H9 (cell line): ENCODE data around the gene NFE2L3. TPM values are rescaled to one million over a fixed set of nuclear protein-coding genes. Genes with fewer than 3 reads are reported as not detected.

Source experiments
- DNase-seq: peaks from one replicate; pipeline ENCODE4 v3.0.0-alpha.2; 2017
- H2AFZ ChIP-seq: one replicate; pipeline ENCODE4 v1.6.1; 2013; ENCODE audit warnings: mild to moderate bottlenecking, low read length, control low read depth, moderate library complexity
- H2AK5ac ChIP-seq: 2 replicates; pipeline ENCODE4 v1.6.1; 2013; ENCODE audit warnings: low read length, control low read depth, mixed read lengths; ENCODE audit not compliant: insufficient read length
- H2BK120ac ChIP-seq: one replicate; pipeline ENCODE4 v1.6.1; 2013; ENCODE audit warnings: low read depth, mild to moderate bottlenecking, low read length, control low read depth, inconsistent platforms; ENCODE audit not compliant: poor library complexity, severe bottlenecking
- H2BK12ac ChIP-seq: 2 replicates; pipeline ENCODE4 v1.6.1; 2013; ENCODE audit warnings: low read length, control low read depth, mixed read lengths, low read depth; ENCODE audit not compliant: insufficient read length
- H2BK15ac ChIP-seq: 2 replicates; pipeline ENCODE4 v1.6.1; 2013; ENCODE audit warnings: low read depth, low read length, control low read depth
- H2BK20ac ChIP-seq: one replicate; pipeline ENCODE4 v1.6.1; 2013; ENCODE audit warnings: low read depth, mild to moderate bottlenecking, low read length, control low read depth, inconsistent platforms; ENCODE audit not compliant: poor library complexity, severe bottlenecking
- H2BK5ac ChIP-seq: 2 replicates; pipeline ENCODE4 v1.6.1; 2013; ENCODE audit warnings: low read length, control low read depth, mixed read lengths; ENCODE audit not compliant: insufficient read length
- H3K14ac ChIP-seq: 2 replicates; pipeline ENCODE4 v1.6.1; 2013; ENCODE audit warnings: low read length, control low read depth; ENCODE audit not compliant: insufficient read depth
- H3K18ac ChIP-seq: 2 replicates; pipeline ENCODE4 v1.6.1; 2013; ENCODE audit warnings: low read depth, mild to moderate bottlenecking, mixed read lengths, low read length, control low read depth; ENCODE audit not compliant: insufficient read length
- H3K23ac ChIP-seq: 2 replicates; pipeline ENCODE4 v1.6.1; 2013; ENCODE audit warnings: low read length, control low read depth, mixed read lengths, low read depth; ENCODE audit not compliant: insufficient read length
- H3K23me2 ChIP-seq: 2 replicates; pipeline ENCODE4 v1.6.1; 2013; ENCODE audit warnings: low read depth, mild to moderate bottlenecking, mixed read lengths, low read length, control low read depth; ENCODE audit not compliant: insufficient read length, poor library complexity, severe bottlenecking
- H3K27ac ChIP-seq: 2 replicates; pipeline ENCODE4 v1.5.1; 2013; ENCODE audit warnings: low read length, control low read depth, mixed read lengths, low read depth; ENCODE audit not compliant: insufficient read length
- H3K27me3 ChIP-seq: 2 replicates; pipeline ENCODE4 v1.6.1; 2013; ENCODE audit warnings: low read length, control low read depth, inconsistent platforms; ENCODE audit not compliant: insufficient read depth
- H3K4ac ChIP-seq: 2 replicates; pipeline ENCODE4 v1.6.1; 2013; ENCODE audit warnings: low read depth, mild to moderate bottlenecking, control low read depth, inconsistent platforms, low read length, moderate library complexity
- H3K4me1 ChIP-seq: 2 replicates; pipeline ENCODE4 v1.6.1; 2013; ENCODE audit warnings: low read length, control low read depth, inconsistent platforms; ENCODE audit not compliant: insufficient read depth
- H3K4me2 ChIP-seq: 2 replicates; pipeline ENCODE4 v1.6.1; 2013; ENCODE audit warnings: low read length, control low read depth, mixed read lengths; ENCODE audit not compliant: insufficient read length, insufficient read depth
- H3K56ac ChIP-seq: 2 replicates; pipeline ENCODE4 v1.6.1; 2013; ENCODE audit warnings: low read depth, mild to moderate bottlenecking, mixed read lengths, low read length, control low read depth; ENCODE audit not compliant: insufficient read length
- H3K79me1 ChIP-seq: 2 replicates; pipeline ENCODE4 v1.6.1; 2013; ENCODE audit warnings: low read depth, mild to moderate bottlenecking, moderate library complexity, low read length, control low read depth, inconsistent platforms; ENCODE audit not compliant: insufficient read depth, poor library complexity, severe bottlenecking
- H3K79me2 ChIP-seq: 2 replicates; pipeline ENCODE4 v1.6.1; 2013; ENCODE audit warnings: low read length, control low read depth, inconsistent platforms; ENCODE audit not compliant: insufficient read depth
- H3K9ac ChIP-seq: 2 replicates; pipeline ENCODE4 v1.6.1; 2013; ENCODE audit warnings: low read length, control low read depth, mixed read lengths; ENCODE audit not compliant: insufficient read length; ENCODE audit errors: extremely low read depth
- H3K9me3 ChIP-seq: one replicate; pipeline ENCODE4 v1.6.1; 2013; ENCODE audit warnings: low read depth, low read length, inconsistent platforms; ENCODE audit not compliant: control insufficient read depth
- H3T11ph ChIP-seq: one replicate; pipeline ENCODE4 v1.6.1; 2013; ENCODE audit warnings: mild to moderate bottlenecking, low read length, control low read depth, inconsistent platforms
- H4K20me1 ChIP-seq: one replicate; pipeline ENCODE4 v1.6.1; 2013; ENCODE audit not compliant: control insufficient read depth, insufficient read length, insufficient read depth
- H4K5ac ChIP-seq: 2 replicates; pipeline ENCODE4 v1.6.1; 2013; ENCODE audit warnings: low read depth, mild to moderate bottlenecking, mixed read lengths, low read length, control low read depth; ENCODE audit not compliant: insufficient read length
- H4K8ac ChIP-seq: replicated peaks from 2 replicates; pipeline ENCODE4 v1.6.1; 2013; ENCODE audit warnings: low read length, control low read depth, mixed read lengths, low read depth; ENCODE audit not compliant: insufficient read length
- H4K91ac ChIP-seq: 2 replicates; pipeline ENCODE4 v1.6.1; 2013; ENCODE audit warnings: low read depth, mild to moderate bottlenecking, moderate library complexity, mixed read lengths, low read length, control low read depth; ENCODE audit not compliant: insufficient read length
- H3K27ac Mint-ChIP-seq, 3 experiments: 2 replicates in 2 of 3; 3 replicates in 1 of 3; pipeline ENCODE4 v1.8.0; 2020 to 2021; ENCODE audit warnings: mixed read lengths in 3 of 3, mild to moderate bottlenecking in 1 of 3, moderate library complexity in 1 of 3
- H3K27me3 Mint-ChIP-seq: 2 replicates; pipeline ENCODE4 v1.8.0; 2021; ENCODE audit warnings: low read depth, mild to moderate bottlenecking, moderate library complexity, mixed read lengths
- H3K36me3 Mint-ChIP-seq, 3 experiments: 2 replicates in 2 of 3; 3 replicates in 1 of 3; pipeline ENCODE4 v1.8.0; 2020 to 2021; ENCODE audit warnings: low read depth in 3 of 3, mixed read lengths in 3 of 3; ENCODE audit not compliant: insufficient read depth in 1 of 3
- H3K4me1 Mint-ChIP-seq, 2 experiments: 2 replicates each; pipeline ENCODE4 v1.8.0; 2020; ENCODE audit warnings: mixed read lengths in 2 of 2
- H3K4me3 Mint-ChIP-seq, 2 experiments: 2 replicates in 1 of 2; 3 replicates in 1 of 2; pipeline ENCODE4 v1.8.0; 2020 to 2021; ENCODE audit warnings: mild to moderate bottlenecking in 2 of 2, mixed read lengths in 2 of 2, moderate library complexity in 1 of 2
- H3K9me3 Mint-ChIP-seq, 2 experiments: 2 replicates in 1 of 2; 3 replicates in 1 of 2; pipeline ENCODE4 v1.8.0; 2020; ENCODE audit warnings: mild to moderate bottlenecking in 2 of 2, mixed read lengths in 2 of 2, moderate library complexity in 1 of 2
- WGBS: extraction: QIAGEN DNeasy Blood & Tissue Kit; methylation state at CpG from one replicate; pipeline ENCODE4 v1.1.7; 2013; ENCODE audit warnings: missing lambda C conversion rate, low lambda C conversion rate, mixed read lengths; ENCODE audit not compliant: insufficient read length; ENCODE audit errors: extremely low coverage; 5-methylcytosine and 5-hydroxymethylcytosine counted together
- total RNA-seq: library from RNA; stranded (reverse); gene quantifications from 2 replicates; pipeline ENCODE4 v1.2.1, GENCODE V29; 2021
- TF ChIP-seq, protein P1 (sequence below): fragments of 200-600 bp; sonication (generic); conservative IDR thresholded peaks from 3 replicates; pipeline ENCODE4 v1.8.0; 2021; ENCODE audit warnings: antibody characterized with exemption, mild to moderate bottlenecking

NFE2L3 gene
- total RNA-seq, 1 experiment from 2014 or later = 46.9 TPM

DNA sequence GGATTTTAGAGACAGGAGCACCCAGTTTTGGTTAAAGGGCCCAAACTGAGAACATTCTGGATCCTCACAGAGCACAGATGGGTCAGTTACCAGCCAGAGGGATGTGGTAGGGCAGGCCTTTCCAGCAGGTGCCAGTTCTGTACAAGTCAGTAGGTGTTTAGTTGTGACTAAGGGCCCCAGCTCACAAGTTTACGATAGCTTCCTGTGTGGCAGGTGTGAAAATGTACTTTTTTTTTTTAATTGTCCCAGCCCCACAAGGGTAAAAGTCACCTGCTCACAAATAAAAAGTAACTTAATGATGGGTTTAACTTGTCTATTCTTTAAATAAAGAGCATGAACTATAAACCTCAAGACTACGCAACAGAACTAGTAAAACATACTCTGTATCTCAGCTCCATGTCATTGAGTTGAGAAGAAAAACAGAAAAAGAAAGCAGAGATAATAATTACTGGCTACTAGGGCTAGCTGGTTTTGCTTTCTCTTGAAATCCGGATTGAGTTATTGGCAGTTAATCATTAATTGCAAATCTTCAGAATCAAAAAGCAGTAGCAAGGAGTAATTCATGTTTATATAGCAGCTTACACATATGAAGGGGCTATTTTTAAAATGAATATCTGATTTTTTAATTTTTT, 15.4 kb downstream of the NFE2L3 start:
- no peak overlapping the region for H3K4me3 Mint-ChIP-seq
- peaks cover 14% of the 10 kb centered on the region for H3K79me1 ChIP-seq
- no peak overlapping the region for H4K8ac ChIP-seq
- H2AFZ ChIP-seq = no peak overlapping the region
- peaks cover 14 to 49% (median 28%) of the 10 kb centered on the region in 3 experiments; a peak in 6 of 7 replicates for H3K36me3 Mint-ChIP-seq
- no peaks in the 10 kb centered on the region for H4K20me1 ChIP-seq
- H3K4me2 ChIP-seq = no peak overlapping the region
- peaks cover 19 to 27% of the 10 kb centered on the region in 2 experiments for H3K4me1 Mint-ChIP-seq
- peaks cover 44% of the 10 kb centered on the region for H3K79me2 ChIP-seq
- no peak overlapping the region for H3K27ac ChIP-seq
- H4K5ac ChIP-seq = no peak overlapping the region
- no peak overlapping the region for H2BK120ac ChIP-seq
- H3K9me3 Mint-ChIP-seq = peaks cover 0 to 9% of the 10 kb centered on the region in 2 experiments; a peak in 4 of 5 replicates
- no peak overlapping the region for H2BK20ac ChIP-seq
- no peaks in the 10 kb centered on the region for H3K9me3 ChIP-seq
- H3K4me1 ChIP-seq = peaks cover 10% of the 10 kb centered on the region
- no peak overlapping the region for H3T11ph ChIP-seq
- H4K91ac ChIP-seq = no peak overlapping the region
- no peak overlapping the region for H3K9ac ChIP-seq
- WGBS = no CpG with 5 or more reads among the region's 3 CpGs
- no peak overlapping the region for H2BK15ac ChIP-seq
- H3K23ac ChIP-seq = no peak overlapping the region
- TF ChIP-seq, protein P1, sequence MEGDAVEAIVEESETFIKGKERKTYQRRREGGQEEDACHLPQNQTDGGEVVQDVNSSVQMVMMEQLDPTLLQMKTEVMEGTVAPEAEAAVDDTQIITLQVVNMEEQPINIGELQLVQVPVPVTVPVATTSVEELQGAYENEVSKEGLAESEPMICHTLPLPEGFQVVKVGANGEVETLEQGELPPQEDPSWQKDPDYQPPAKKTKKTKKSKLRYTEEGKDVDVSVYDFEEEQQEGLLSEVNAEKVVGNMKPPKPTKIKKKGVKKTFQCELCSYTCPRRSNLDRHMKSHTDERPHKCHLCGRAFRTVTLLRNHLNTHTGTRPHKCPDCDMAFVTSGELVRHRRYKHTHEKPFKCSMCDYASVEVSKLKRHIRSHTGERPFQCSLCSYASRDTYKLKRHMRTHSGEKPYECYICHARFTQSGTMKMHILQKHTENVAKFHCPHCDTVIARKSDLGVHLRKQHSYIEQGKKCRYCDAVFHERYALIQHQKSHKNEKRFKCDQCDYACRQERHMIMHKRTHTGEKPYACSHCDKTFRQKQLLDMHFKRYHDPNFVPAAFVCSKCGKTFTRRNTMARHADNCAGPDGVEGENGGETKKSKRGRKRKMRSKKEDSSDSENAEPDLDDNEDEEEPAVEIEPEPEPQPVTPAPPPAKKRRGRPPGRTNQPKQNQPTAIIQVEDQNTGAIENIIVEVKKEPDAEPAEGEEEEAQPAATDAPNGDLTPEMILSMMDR = no peak
- no peak overlapping the region for H2AK5ac ChIP-seq
- H2BK12ac ChIP-seq = no peak overlapping the region
- H3K18ac ChIP-seq = no peak overlapping the region
- DNase-seq = no peak
- H3K27ac Mint-ChIP-seq = peak overlapping the region in 1 of 3 experiments; percentile 65; a peak in 2 of 7 replicates
- no peak overlapping the region for H3K4ac ChIP-seq
- H3K27me3 ChIP-seq = no peaks in the 10 kb centered on the region
- H3K27me3 Mint-ChIP-seq = no peaks in the 10 kb centered on the region
- H3K14ac ChIP-seq = no peak overlapping the region
- H3K56ac ChIP-seq = no peak overlapping the region
- no peaks in the 10 kb centered on the region for H3K23me2 ChIP-seq
- no peak overlapping the region for H2BK5ac ChIP-seq
